Embryonic facial prominence (tissue), 1 donor: Measurements from ENCODE around the gene RAP1GAP2.
"Not testable (repeated sequence)": the region's sequence is repeated elsewhere in the genome, so short reads cannot be mapped to it uniquely, and the experiment has no call there.

ENCODE experiments used
- DNase-seq: peaks from one replicate; pipeline ENCODE4 v3.0.0-alpha.2; 2016; ENCODE audit errors: extremely low spot score

RAP1GAP2 gene

DNA sequence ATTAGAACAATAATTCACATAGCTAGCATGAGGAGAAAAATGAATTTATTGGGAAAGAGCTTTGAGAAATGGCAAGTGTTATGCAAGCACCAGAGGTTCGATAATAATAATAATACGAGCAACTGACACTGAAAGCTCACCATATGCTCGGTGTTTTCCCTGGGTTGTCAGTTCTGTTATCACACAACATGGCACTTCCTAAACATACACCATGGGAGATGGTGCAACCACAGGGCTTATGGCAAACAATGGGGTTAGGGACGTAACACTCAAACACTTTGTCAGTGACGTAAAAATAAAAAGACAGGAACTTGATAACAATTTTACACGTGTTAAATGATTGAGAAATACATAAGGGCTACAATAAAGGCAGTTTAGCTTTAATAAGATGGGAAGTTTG lies 243.5 kb downstream of the RAP1GAP2 start:
- DNase-seq: no peak

DNA sequence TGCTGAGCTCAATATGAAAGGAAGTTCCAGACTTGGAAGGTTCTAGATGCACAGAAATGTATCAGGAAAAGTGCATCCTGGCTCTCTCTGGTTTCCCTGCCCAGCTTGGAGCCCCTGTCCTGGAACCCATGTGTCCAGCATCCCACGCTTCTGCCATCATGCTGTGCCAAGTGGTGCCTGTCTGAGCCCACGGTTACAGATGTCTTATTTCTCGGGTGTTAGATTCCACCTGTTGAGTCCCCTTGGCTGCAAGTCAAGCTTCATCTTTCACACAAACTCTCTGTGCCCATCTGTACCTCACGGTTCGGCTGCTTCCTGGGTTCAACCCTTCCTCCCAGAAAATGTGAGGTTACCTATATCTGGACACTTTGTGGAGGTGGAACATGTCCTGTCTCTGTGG lies 244.6 kb downstream of the RAP1GAP2 start:
- DNase-seq: no peak

GRCh38 chr17:3043737-3044365 lies 247.6 kb downstream of the RAP1GAP2 start:
- no peak for DNase-seq

GRCh38 chr17:3046753-3047152 lies 250.5 kb downstream of the RAP1GAP2 start:
- no peak for DNase-seq

DNA sequence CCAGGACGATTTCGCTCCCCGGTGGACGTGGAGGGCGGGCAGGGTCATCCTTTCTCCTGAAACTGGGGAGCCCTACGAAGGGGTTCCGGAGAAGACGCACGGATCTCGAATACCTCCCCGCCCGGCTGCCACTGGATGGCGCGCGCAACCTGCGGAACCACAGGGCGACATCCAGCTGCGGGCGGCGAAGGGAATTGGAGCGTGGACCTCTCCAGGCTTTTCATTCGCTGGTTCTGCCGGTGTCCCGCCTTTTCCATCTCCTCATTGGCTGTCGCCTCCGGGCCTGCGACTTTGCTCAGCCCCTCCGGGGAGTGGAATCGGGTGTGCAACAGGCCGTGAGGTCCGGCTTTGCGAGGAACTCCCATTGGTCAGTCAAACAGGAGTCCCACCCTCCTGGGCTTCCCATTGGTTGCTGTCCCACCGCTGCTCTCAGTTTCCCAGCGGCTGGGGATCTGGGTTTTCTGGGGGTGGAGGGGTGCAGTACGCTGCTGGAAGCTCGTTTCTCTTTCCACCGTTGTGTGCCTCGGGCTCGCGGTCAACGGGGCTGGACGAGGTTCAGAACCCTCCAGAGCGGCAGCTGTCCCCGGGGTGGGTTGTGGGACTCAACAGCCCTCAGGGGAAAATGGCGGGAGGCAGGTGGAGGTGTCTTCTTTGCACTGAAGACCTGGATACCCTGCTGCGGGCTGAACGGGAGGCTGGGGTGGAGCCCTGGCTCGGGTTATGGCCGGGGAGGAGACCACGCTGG lies 252.7 kb downstream of the RAP1GAP2 start:
- peak; percentile 97 for DNase-seq

DNA sequence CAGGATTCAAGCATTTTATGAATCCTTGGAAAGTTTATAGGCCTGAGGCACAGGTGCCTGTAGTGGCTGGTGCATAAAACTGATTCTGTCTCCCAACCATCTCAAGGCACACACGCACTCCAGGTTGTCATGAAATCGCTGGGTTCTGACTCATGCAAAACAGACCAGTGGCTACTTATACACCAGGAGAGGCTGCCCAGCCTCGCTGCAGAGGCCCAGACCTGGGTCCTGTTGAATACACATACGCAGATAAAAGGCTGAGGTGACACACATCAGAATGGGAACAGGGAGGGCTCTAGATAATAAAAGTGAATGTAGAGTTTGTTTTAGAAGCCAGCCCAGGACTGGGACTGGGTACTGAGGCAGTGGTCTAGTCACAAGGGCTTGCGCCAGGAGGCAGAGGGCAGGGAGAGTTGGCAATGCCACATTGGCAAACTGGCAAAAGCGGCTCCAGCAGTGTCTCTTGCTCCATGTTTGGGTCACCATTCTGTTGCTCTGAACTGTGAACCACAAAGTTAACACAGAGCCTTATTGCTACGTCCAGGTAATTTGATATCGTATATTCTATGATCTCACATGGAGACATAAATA lies 253.6 kb downstream of the RAP1GAP2 start:
- DNase-seq: no peak

DNA sequence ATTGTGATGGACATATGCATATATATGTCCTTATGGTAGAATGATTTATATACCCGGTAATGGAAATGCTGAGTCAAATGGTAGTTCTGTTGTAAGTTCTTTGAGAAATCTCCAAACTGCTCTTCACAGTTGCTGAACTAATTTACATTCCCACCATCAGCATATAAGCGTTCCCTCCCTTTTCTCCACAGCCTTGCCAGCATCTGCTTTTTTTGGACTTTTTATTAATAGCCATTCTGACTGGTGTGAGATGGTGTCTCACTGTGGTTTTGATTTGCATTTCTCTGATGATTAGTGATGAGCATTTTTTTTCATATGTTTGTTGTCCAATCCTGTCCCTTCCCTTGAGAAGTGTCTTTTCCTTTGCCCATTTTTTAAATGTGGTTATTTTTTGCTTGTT lies 258.6 kb downstream of the RAP1GAP2 start:
- DNase-seq: not testable (repeated sequence)

- not testable (repeated sequence) for DNase-seq
These were observed 266.7 kb downstream of the RAP1GAP2 start for GRCh38 chr17:3062824-3063377.

GRCh38 chr17:3063507-3063906 lies 267.3 kb downstream of the RAP1GAP2 start, which contains the start of gene OR1D5:
Gene OR1D5, minus strand, starts transcription at chr17:3063607. Its CDS starts 0 bp downstream, at chr17:3063607.
- not testable (repeated sequence) for DNase-seq

DNA sequence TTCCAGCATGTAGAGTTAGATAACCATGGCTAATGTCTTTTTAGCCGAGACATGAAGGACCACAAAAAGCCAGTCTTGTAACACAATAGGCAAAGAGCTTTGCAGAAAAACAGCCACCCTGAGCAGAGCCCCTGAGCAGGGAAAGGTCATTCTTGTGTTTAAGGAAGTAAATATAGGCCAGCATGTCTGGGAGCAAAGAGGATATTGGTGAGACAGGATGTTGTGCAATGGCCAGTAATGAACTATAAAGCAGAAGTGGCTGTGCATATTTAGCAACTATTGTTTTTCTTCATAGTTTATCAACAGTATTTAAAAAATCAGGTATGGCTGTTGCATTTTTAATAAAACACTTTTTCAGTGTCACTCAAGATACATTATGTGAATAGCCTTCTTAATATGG lies 269.0 kb downstream of the RAP1GAP2 start:
- DNase-seq: not testable (repeated sequence)

- not testable (repeated sequence) for DNase-seq
These were observed 277.6 kb downstream of the RAP1GAP2 start for GRCh38 chr17:3073850-3074249.
